RPMI7951 (cell line): ENCODE measurements around the gene HSPG2. TPM values are rescaled to one million over a fixed set of nuclear protein-coding genes. Genes with fewer than 3 reads are reported as not detected.

ENCODE experiments used
- DNase-seq: peaks from one replicate; pipeline ENCODE4 v3.0.0-alpha.2; 2012; ENCODE audit warnings: low read depth
- total RNA-seq: library from RNA; depleted of rRNA; stranded (reverse); fragments of >200 nt; shearing (Covaris generic); gene quantifications from 2 replicates; pipeline ENCODE4 v1.2.3, GENCODE V29; 2014

HSPG2 gene
- total RNA-seq, 1 experiment from 2014 or later, result 9.7 TPM

GRCh38 chr1:21845646-21846641, 91.2 kb downstream of the HSPG2 start:
- DNase-seq, result no peak

GRCh38 chr1:21843996-21844395, 93.1 kb downstream of the HSPG2 start:
- no peak for DNase-seq

DNA sequence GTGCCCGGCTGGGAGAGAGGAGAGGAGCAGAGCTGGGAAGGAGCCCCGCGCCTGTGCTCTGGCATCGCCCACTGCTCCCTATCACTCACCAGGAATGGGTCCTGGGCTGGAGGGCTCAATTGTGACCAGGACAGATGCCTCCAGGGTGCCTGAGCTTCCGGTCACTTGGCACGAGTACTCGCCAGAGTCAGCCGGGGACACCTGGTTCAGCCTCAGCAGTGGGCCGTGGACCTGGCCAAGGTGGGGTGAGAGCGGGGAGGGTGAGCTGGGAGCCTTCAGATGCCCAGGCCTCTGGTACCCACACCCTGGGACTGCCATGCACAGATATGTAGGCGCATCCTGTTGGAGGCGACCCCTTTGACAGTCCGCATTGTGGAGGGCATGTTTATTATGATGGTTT, 93.9 kb downstream of the HSPG2 start:
- DNase-seq, result no peak

- no peak for DNase-seq
These were observed 94.4 kb downstream of the HSPG2 start for GRCh38 chr1:21842606-21843162.

GRCh38 chr1:21841852-21842466, 95.2 kb downstream of the HSPG2 start:
- no peak for DNase-seq

DNA sequence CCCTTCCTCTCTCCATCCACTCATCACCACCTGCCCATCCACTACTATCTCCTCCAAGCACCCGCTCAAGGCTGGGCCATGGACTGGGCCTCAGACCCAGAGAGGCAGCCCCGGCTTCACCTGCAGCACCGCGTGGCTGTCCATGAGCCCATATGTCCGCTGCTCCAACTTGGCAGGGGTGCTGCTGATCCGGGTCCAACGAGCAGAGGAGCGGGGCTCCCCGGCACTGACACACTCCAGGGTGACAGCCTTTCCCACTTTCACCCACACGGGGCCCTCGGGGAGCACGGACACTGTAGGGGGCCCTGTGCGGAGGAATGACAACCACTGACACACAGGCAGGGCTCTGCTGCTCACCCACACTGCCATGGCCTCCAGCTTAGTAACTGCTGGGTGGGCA, 96.1 kb downstream of the HSPG2 start:
- no peak for DNase-seq

DNA sequence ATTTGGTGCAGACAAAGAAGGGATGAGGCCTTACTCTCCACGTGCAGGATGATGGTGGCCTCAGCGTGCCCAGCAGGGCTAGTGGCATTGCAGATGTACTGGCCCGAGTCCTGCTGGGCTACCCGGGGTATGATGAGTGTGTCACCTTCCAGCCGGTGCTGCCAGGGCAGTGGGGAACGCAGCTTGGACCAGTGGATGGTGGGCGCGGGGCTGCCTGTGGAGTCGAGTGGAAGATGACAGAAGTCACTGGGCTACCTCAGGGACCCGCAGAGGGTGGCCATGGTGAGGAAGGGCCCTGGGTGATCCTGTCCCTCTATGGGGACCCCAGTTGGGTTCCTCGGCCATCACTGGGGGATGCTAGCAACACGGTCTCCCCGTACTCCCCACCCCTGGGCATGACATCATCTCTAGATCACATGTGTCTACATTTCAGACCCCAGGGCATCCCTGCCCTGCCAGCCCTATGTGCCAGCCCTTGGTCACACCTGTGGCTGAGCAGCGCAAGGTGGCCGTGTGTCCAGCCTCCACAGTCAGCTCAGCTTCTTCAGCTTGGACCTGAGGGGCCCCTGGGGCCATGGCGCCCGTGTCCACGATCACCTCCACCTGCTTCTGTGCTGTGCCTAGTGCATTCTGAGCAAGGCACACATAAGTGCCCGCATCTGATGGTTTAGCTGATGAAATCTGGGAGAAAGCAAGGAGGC, 97.6 kb downstream of the HSPG2 start:
- no peak for DNase-seq

DNA sequence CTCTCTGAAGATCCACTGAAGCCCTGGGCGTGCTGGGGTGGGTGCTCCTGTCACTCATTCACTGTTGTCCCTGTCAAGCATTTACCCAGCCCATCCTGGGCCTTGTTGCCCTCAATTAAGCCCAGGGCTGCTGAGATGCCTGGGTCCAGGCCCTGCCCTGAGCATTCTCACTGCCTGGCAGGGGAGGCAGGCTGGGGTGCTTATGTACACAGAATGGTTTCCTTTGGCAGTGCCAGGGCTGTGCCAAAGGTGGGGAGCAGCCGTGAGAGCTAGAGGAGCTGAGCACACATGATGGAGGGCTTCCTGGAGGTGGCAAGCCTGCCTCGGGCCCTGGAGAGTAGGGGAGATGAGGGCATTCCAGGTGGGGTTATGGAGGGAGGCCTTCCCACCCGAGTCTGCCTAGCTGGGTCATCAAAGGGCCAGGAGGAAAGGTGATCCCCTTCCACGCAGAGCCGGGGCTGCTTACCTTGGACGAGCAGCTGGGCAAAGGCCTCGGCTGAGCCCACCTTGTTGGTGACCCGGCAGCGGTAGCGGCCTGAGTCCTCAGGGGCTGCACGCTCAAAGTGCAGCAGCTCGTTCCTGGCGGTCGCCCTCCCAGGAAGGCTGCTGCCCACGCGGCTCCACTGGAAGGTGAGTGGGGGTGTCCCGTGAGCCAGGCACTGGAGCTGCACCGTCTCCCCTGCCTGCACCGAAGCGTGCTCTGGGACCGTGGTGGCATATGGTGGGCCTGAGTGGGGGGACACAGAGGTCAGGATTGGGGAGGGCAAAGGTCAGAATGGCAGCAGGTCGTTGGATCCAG, 98.6 kb downstream of the HSPG2 start:
- no peak for DNase-seq

DNA sequence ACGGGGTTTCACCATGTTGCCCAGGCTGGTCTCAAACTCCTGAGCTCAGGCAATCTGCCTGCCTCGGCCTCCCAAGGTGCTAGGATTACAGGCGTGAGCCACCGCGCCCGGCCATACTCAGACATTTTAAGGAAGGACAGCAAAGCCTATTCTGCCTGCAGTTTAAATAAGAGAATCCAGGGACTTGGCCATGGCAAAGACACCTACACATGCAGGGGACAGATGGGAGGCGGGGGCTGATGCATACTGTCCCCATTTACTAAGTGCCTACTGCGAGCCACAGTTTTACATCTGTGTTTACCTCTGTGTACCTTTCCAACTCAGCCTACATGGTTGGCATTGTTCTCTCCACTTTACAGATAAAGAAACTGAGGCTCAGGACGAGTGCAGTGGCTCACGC, 99.6 kb downstream of the HSPG2 start:
- no peak for DNase-seq

DNA sequence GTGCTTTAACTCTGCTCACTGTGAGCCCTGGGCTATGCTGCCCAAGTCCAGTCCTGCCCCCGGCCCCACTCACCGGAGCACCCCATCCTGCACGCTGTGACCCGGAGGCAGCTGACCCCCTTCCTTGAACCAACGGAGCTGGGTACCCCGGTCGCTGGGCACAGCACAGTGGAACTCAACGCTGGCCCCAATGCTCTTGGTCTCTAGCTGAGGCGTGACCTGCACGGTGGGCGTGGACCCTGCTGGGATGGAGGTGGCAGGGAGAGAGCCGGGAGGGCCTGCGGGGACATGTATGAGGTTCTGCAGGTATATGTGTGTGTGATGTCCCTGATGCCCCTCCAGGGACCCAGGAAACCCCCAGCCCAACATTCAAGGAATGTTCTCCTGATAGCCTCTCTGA, 100.4 kb downstream of the HSPG2 start:
- DNase-seq, result no peak

GRCh38 chr1:21836010-21836409, 101.1 kb downstream of the HSPG2 start:
- DNase-seq, result peak; percentile 15

- no peak for DNase-seq
These were observed 102.4 kb downstream of the HSPG2 start for GRCh38 chr1:21834666-21835065.

GRCh38 chr1:21834094-21834493, 103.0 kb downstream of the HSPG2 start:
- no peak for DNase-seq

- no peak for DNase-seq
These were observed 103.6 kb downstream of the HSPG2 start for GRCh38 chr1:21833392-21833976.

GRCh38 chr1:21831454-21831970, 105.6 kb downstream of the HSPG2 start:
- DNase-seq, result no peak

DNA sequence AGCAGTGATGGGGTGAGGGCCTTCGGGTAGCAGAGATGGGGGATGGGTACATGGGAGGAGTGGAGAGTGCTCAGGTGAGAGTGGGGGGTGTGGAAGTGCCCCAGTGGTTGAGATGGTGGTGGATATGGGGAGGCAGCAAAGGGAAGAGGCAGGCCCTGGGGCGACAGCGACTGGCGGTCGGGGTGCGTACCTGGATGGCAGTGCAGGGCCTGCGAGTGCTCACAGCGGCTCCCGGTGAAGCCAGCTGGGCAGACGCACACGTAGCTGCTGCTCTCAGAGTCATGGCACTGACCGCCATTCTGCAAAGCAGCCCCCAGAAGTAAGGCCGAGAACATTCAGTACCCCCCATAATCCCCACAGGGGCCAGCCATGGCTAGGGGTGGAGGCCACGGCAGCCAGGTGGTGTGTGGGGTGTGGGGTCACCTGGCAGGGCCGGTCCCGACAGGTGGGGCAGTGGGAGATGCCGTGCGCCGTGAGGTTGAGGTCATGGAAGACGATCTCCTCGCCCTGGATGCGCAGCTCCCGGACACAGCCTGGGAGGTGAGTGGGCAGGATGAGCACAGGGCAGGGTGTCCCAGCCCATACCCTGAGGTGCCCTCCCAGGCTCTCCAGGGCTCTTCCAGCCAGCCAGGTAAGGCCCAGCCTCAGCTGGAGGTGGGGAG, 106.2 kb downstream of the HSPG2 start:
- DNase-seq, result no peak

DNA sequence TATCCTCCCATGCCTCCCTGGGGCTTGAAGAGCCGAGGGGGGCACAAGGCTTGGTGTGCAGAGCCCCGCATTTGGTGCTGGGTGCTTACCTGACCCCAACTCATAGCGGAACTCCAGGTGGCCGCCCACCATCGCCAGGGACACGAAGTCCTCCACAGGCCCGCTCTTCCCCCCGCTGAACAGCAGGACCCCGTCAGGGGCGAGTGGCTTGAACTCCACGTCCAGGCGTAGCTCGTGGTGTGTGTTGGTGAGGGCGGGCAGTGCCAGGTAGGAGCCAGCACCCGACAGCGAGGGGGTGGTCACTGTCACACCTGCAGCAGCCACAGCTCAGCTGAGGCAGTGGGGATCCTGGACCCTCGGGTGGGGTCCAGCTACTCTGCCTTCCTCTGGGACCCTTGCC, 107.8 kb downstream of the HSPG2 start:
- no peak for DNase-seq

GRCh38 chr1:21828506-21829210, 108.5 kb downstream of the HSPG2 start:
- DNase-seq, result no peak

- no peak for DNase-seq
These were observed 109.0 kb downstream of the HSPG2 start for GRCh38 chr1:21828075-21828474.
